Endothelial cell (in vitro differentiated cells): Measurements from ENCODE around the gene ADAMTS16. TPM values are rescaled to one million over a fixed set of nuclear protein-coding genes. Genes with fewer than 3 reads are reported as not detected.

Source experiments
- DNase-seq: peaks from one replicate; pipeline ENCODE4 v3.0.0; 2021; ENCODE audit warnings: low spot score
- H3K27ac Mint-ChIP-seq: one replicate; pipeline ENCODE4 v1.8.0; 2021; ENCODE audit warnings: mixed read lengths, inconsistent platforms; ENCODE audit not compliant: unreplicated experiment
- H3K27me3 Mint-ChIP-seq: one replicate; pipeline ENCODE4 v1.8.0; 2021; ENCODE audit warnings: mild to moderate bottlenecking, moderate library complexity, mixed read lengths, inconsistent platforms; ENCODE audit not compliant: unreplicated experiment
- H3K36me3 Mint-ChIP-seq: one replicate; pipeline ENCODE4 v1.8.0; 2021; ENCODE audit warnings: mild to moderate bottlenecking, low read depth, mixed read lengths, inconsistent platforms; ENCODE audit not compliant: unreplicated experiment
- H3K4me1 Mint-ChIP-seq: one replicate; pipeline ENCODE4 v1.8.0; 2021; ENCODE audit warnings: mild to moderate bottlenecking, mixed read lengths, inconsistent platforms; ENCODE audit not compliant: unreplicated experiment
- H3K4me3 Mint-ChIP-seq: one replicate; pipeline ENCODE4 v1.8.0; 2021; ENCODE audit warnings: mild to moderate bottlenecking, mixed read lengths, inconsistent platforms; ENCODE audit not compliant: unreplicated experiment
- H3K9me3 Mint-ChIP-seq: one replicate; pipeline ENCODE4 v1.8.0; 2021; ENCODE audit warnings: mixed read lengths, inconsistent platforms; ENCODE audit not compliant: unreplicated experiment
- CTCF ChIP-seq: fragments of 200-600 bp; sonication (generic); IDR thresholded peaks from one replicate; pipeline ENCODE4 v1.5.0; 2021; ENCODE audit warnings: antibody characterized with exemption; ENCODE audit not compliant: unreplicated experiment
- total RNA-seq: library from RNA; stranded (reverse); fragmentation: NEBNext Ultra II Directional; extraction: Animal tissue kit (Norgen Biotek cat#: 25700); gene quantifications from one replicate; pipeline ENCODE4 v1.2.1, GENCODE V29; 2021; ENCODE audit not compliant: unreplicated experiment

Gene ADAMTS16
- total RNA-seq, 1 donor from 2014 or later, result 27.8 TPM

GRCh38 chr5:5326115-5326758 is 186.1 kb downstream of the ADAMTS16 start:
- peaks cover 8% of the 10 kb centered on the region for H3K36me3 Mint-ChIP-seq
- H3K27me3 Mint-ChIP-seq, result peaks cover 13% of the 10 kb centered on the region
- no peak for TF ChIP-seq CTCF
- H3K4me1 Mint-ChIP-seq, result peaks cover 25% of the 10 kb centered on the region
- no peak overlapping the region for H3K4me3 Mint-ChIP-seq
- no peaks in the 10 kb centered on the region for H3K9me3 Mint-ChIP-seq
- H3K27ac Mint-ChIP-seq, result no peak overlapping the region
- no peak for DNase-seq

- H3K4me3 Mint-ChIP-seq, result no peak overlapping the region
- peaks cover 30% of the 10 kb centered on the region for H3K4me1 Mint-ChIP-seq
- no peak overlapping the region for H3K27ac Mint-ChIP-seq
- peaks cover 14% of the 10 kb centered on the region for H3K27me3 Mint-ChIP-seq
- no peak for TF ChIP-seq CTCF
- no peaks in the 10 kb centered on the region for H3K9me3 Mint-ChIP-seq
- DNase-seq, result no peak
- peaks cover 8% of the 10 kb centered on the region for H3K36me3 Mint-ChIP-seq
Measured at GRCh38 chr5:5327126-5327525, 187.0 kb downstream of the ADAMTS16 start.

- TF ChIP-seq CTCF, result no peak
- H3K27ac Mint-ChIP-seq, result no peak overlapping the region
- H3K4me1 Mint-ChIP-seq, result peaks cover 49% of the 10 kb centered on the region
Measured at GRCh38 chr5:5330728-5331452, 190.8 kb downstream of the ADAMTS16 start.

GRCh38 chr5:5331848-5332247 is 191.7 kb downstream of the ADAMTS16 start:
- H3K4me3 Mint-ChIP-seq, result no peak overlapping the region
- H3K27me3 Mint-ChIP-seq, result peaks cover 14% of the 10 kb centered on the region
- H3K9me3 Mint-ChIP-seq, result no peaks in the 10 kb centered on the region
- TF ChIP-seq CTCF, result no peak
- no peak overlapping the region for H3K27ac Mint-ChIP-seq
- DNase-seq, result no peak
- peaks cover 1% of the 10 kb centered on the region for H3K36me3 Mint-ChIP-seq
- H3K4me1 Mint-ChIP-seq, result peaks cover 50% of the 10 kb centered on the region

More at GRCh38 chr5:5330728-5331452, 190.8 kb downstream of the ADAMTS16 start:
- Mint-ChIP-seq H3K9me3 (no peaks in the 10 kb centered on the region), H3K27me3 (peaks cover 16% of the 10 kb centered on the region), H3K36me3 (peaks cover 4% of the 10 kb centered on the region), H3K4me3 (no peak overlapping the region)
- no peak for DNase-seq

GRCh38 chr5:5332287-5332686 is 192.2 kb downstream of the ADAMTS16 start:
- no peak for DNase-seq
- no peak for TF ChIP-seq CTCF
- no peak overlapping the region for H3K27ac Mint-ChIP-seq
- peaks cover 50% of the 10 kb centered on the region for H3K4me1 Mint-ChIP-seq
- H3K4me3 Mint-ChIP-seq, result no peak overlapping the region
- H3K9me3 Mint-ChIP-seq, result no peaks in the 10 kb centered on the region
- no peaks in the 10 kb centered on the region for H3K36me3 Mint-ChIP-seq
- H3K27me3 Mint-ChIP-seq, result peaks cover 14% of the 10 kb centered on the region
